ENCODE measurements around the gene AIFM3.

DNA sequence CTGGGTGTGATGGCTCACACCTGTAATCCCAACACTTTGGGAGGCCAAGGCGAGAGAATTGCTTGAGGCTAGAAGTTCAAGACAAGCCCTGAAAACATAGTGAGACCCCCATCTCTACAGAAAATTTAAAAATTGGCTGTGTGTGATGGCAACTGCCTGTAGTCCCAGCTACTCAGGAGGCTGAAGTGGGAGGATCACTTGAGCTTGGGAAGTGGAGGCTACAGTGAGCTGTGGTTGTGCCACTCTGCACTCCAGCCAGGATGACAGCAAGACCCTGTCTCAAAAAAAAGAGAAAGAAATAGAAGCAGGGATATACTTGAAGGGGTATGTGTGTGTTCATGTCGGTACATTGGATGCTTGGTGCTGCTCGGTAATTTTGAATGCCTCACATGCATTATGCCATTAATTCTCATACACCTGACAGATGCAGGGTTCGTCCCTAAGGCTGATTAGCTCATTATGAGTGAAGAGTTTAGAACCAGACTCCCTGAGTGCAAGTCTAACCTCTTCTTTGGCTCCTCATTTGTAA, 35.9 kb upstream of the AIFM3 start:
- TF ChIP-seq, protein P1, sequence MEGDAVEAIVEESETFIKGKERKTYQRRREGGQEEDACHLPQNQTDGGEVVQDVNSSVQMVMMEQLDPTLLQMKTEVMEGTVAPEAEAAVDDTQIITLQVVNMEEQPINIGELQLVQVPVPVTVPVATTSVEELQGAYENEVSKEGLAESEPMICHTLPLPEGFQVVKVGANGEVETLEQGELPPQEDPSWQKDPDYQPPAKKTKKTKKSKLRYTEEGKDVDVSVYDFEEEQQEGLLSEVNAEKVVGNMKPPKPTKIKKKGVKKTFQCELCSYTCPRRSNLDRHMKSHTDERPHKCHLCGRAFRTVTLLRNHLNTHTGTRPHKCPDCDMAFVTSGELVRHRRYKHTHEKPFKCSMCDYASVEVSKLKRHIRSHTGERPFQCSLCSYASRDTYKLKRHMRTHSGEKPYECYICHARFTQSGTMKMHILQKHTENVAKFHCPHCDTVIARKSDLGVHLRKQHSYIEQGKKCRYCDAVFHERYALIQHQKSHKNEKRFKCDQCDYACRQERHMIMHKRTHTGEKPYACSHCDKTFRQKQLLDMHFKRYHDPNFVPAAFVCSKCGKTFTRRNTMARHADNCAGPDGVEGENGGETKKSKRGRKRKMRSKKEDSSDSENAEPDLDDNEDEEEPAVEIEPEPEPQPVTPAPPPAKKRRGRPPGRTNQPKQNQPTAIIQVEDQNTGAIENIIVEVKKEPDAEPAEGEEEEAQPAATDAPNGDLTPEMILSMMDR (conservative IDR thresholded peaks at IDR 0.05; ENCODE audit: low read depth, low read length): no peak
- no peak for TF ChIP-seq BHLHE40 (IDR thresholded peaks at IDR 0.05; ENCODE audit: low read depth, low read length)
- no peak for TF ChIP-seq POLR2A (IDR thresholded peaks at IDR 0.05; ENCODE audit: low read depth, low read length)
- TF ChIP-seq RCOR1 (IDR thresholded peaks at IDR 0.05; ENCODE audit: insufficient replicate concordance, low read length): no peak
- TF ChIP-seq MXI1 (IDR thresholded peaks at IDR 0.05; ENCODE audit: borderline replicate concordance, low read depth, low read length): no peak
- no peak for TF ChIP-seq CHD1 (IDR thresholded peaks at IDR 0.05; ENCODE audit: low read depth, low read length)
- TF ChIP-seq, protein P2, sequence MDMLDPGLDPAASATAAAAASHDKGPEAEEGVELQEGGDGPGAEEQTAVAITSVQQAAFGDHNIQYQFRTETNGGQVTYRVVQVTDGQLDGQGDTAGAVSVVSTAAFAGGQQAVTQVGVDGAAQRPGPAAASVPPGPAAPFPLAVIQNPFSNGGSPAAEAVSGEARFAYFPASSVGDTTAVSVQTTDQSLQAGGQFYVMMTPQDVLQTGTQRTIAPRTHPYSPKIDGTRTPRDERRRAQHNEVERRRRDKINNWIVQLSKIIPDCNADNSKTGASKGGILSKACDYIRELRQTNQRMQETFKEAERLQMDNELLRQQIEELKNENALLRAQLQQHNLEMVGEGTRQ (IDR thresholded peaks at IDR 0.05; ENCODE audit: low read depth, low read length): no peak
- TF ChIP-seq, protein P3, sequence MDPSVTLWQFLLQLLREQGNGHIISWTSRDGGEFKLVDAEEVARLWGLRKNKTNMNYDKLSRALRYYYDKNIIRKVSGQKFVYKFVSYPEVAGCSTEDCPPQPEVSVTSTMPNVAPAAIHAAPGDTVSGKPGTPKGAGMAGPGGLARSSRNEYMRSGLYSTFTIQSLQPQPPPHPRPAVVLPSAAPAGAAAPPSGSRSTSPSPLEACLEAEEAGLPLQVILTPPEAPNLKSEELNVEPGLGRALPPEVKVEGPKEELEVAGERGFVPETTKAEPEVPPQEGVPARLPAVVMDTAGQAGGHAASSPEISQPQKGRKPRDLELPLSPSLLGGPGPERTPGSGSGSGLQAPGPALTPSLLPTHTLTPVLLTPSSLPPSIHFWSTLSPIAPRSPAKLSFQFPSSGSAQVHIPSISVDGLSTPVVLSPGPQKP (IDR thresholded peaks at IDR 0.05; ENCODE audit: borderline replicate concordance, low read depth, low read length): no peak
- TF ChIP-seq CEBPB (IDR thresholded peaks at IDR 0.05; ENCODE audit: low read depth, low read length): no peak
- no peak for TF ChIP-seq RFX5 (IDR thresholded peaks at IDR 0.05; ENCODE audit: low read depth, low read length)

All from IMR-90 (cell line).